ENCODE data around the gene WDR47.
"Not testable (repeated sequence)": the region's sequence is repeated elsewhere in the genome, so short reads cannot be mapped to it uniquely, and the experiment has no call there.

Gene WDR47

DNA sequence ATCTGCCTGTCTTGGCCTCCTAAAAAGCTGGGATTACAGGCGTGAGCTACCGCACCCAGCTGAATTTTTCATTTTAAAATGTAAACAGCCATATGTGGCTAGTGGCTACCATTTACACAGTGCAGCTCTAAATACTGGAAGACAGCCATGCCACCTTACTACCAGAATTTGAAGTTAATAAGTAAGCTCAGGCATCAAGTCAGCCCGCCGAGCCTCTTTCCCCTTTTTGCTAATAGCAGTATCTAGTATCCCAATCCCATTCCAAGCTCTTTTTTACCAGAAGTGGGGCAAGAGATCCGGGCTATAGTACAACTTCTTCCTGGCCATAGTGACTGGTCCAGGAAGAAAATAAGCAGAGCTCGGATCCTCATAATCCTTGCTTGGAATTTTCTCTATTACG is 18.8 kb upstream of the WDR47 start:
- Histone ChIP-seq H3F3A (ENCODE audit: low read depth) (no peaks in the 10 kb centered on the region), H3K4me3 (ENCODE audit: low read length, poor library complexity, severe bottlenecking) (no peak overlapping the region), H3K9ac (ENCODE audit: low read depth, low read length, poor library complexity, severe bottlenecking) (no peak overlapping the region), H3K27me3 (ENCODE audit: insufficient read depth, low read length, poor library complexity, severe bottlenecking) (no peaks in the 10 kb centered on the region), H3K4me2 (ENCODE audit: low read depth, low read length, poor library complexity, severe bottlenecking) (no peak overlapping the region), H2AFZ (ENCODE audit: low read length) (no peak overlapping the region), H3K36me3 (ENCODE audit: insufficient read depth, low read length) (peaks cover 4% of the 10 kb centered on the region; the same call in 1 of the 2 replicates), H4K20me1 (ENCODE audit: insufficient read depth, low read length, poor library complexity, severe bottlenecking) (no peaks in the 10 kb centered on the region), H3K79me2 (ENCODE audit: insufficient read depth, low read length) (no peaks in the 10 kb centered on the region), H3K4me1 (ENCODE audit: insufficient read depth, low read length, poor library complexity, severe bottlenecking) (no peaks in the 10 kb centered on the region), H3K9me3 (ENCODE audit: insufficient read depth, low read depth, low read length) (no peaks in the 10 kb centered on the region), H3K9me2 (replicated peaks; ENCODE audit: low read depth, low read length) (no peaks in the 10 kb centered on the region)
- TF ChIP-seq, protein P1, sequence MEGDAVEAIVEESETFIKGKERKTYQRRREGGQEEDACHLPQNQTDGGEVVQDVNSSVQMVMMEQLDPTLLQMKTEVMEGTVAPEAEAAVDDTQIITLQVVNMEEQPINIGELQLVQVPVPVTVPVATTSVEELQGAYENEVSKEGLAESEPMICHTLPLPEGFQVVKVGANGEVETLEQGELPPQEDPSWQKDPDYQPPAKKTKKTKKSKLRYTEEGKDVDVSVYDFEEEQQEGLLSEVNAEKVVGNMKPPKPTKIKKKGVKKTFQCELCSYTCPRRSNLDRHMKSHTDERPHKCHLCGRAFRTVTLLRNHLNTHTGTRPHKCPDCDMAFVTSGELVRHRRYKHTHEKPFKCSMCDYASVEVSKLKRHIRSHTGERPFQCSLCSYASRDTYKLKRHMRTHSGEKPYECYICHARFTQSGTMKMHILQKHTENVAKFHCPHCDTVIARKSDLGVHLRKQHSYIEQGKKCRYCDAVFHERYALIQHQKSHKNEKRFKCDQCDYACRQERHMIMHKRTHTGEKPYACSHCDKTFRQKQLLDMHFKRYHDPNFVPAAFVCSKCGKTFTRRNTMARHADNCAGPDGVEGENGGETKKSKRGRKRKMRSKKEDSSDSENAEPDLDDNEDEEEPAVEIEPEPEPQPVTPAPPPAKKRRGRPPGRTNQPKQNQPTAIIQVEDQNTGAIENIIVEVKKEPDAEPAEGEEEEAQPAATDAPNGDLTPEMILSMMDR (conservative IDR thresholded peaks at IDR 0.05; ENCODE audit: low read length) = no peak
- no peak for TF ChIP-seq EZH2phosphoT487 (IDR thresholded peaks at IDR 0.05; ENCODE audit: borderline replicate concordance)

DNA sequence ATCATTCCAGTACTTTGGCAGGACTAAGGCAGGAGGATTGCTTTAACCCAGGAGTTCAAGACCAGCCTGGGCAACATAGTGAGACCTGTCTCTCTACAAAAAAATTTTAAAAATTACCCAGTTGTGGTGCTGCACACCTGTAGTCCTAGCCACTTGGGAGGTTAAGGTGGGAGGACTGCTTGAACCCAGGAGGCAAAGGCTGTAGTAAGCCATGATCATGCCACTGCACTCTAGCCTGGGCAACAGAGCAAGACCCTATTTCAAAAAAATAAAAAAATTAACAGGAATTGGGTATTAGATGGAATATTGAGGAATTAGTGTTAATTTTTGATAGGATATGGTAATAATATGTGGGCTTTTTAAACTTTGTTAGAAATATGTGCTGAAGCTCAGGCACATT is 17.1 kb upstream of the WDR47 start:
- Histone ChIP-seq H3K9me3 (ENCODE audit: insufficient read depth, low read depth, low read length) (no peaks in the 10 kb centered on the region), H3F3A (ENCODE audit: low read depth) (no peaks in the 10 kb centered on the region), H3K4me1 (ENCODE audit: insufficient read depth, low read length, poor library complexity, severe bottlenecking) (no peaks in the 10 kb centered on the region), H3K79me2 (ENCODE audit: insufficient read depth, low read length) (no peaks in the 10 kb centered on the region), H2AFZ (ENCODE audit: low read length) (no peak overlapping the region), H3K27me3 (ENCODE audit: insufficient read depth, low read length, poor library complexity, severe bottlenecking) (no peaks in the 10 kb centered on the region), H3K36me3 (ENCODE audit: insufficient read depth, low read length) (peaks cover under 1% of the 10 kb centered on the region; the same call in 1 of the 2 replicates), H3K4me3 (ENCODE audit: low read length, poor library complexity, severe bottlenecking) (no peak overlapping the region), H3K9me2 (replicated peaks; ENCODE audit: low read depth, low read length) (no peaks in the 10 kb centered on the region), H3K9ac (ENCODE audit: low read depth, low read length, poor library complexity, severe bottlenecking) (no peak overlapping the region), H3K4me2 (ENCODE audit: low read depth, low read length, poor library complexity, severe bottlenecking) (no peak overlapping the region), H4K20me1 (ENCODE audit: insufficient read depth, low read length, poor library complexity, severe bottlenecking) (no peaks in the 10 kb centered on the region)
- no peak for TF ChIP-seq EZH2phosphoT487 (IDR thresholded peaks at IDR 0.05; ENCODE audit: borderline replicate concordance)
- TF ChIP-seq, protein P1 (conservative IDR thresholded peaks at IDR 0.05; ENCODE audit: low read length) = no peak

DNA sequence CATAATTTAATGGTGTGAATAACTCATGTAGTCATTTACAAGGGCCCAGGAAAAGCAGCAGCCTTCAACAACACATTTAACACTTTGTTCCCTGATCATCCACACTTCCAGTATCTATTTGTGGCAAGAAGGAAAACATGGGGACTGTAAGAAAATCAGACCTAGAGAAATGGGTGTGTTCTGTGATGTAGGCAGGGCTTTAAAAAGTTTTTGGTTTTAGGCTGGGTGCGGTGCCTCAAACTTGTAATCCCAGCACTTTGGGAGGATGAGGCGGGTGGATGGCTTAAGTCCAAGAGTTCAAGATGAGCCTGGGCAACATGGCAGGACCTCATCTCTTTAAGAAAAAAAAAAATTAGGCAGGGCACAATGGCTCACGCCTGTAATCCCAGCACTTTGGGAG is 14.2 kb upstream of the WDR47 start:
- no peaks in the 10 kb centered on the region for H3K9me3 ChIP-seq (ENCODE audit: insufficient read depth, low read depth, low read length)
- H3K4me3 ChIP-seq (ENCODE audit: low read length, poor library complexity, severe bottlenecking) = no peak overlapping the region
- TF ChIP-seq EZH2phosphoT487 (IDR thresholded peaks at IDR 0.05; ENCODE audit: borderline replicate concordance) = no peak
- TF ChIP-seq, protein P1 (conservative IDR thresholded peaks at IDR 0.05; ENCODE audit: low read length) = no peak
- H3K9me2 ChIP-seq (replicated peaks; ENCODE audit: low read depth, low read length) = no peaks in the 10 kb centered on the region
- no peak overlapping the region for H3K9ac ChIP-seq (ENCODE audit: low read depth, low read length, poor library complexity, severe bottlenecking)
- no peaks in the 10 kb centered on the region for H3K4me1 ChIP-seq (ENCODE audit: insufficient read depth, low read length, poor library complexity, severe bottlenecking)
- H3K4me2 ChIP-seq (ENCODE audit: low read depth, low read length, poor library complexity, severe bottlenecking) = no peak overlapping the region
- no peaks in the 10 kb centered on the region for H3K27me3 ChIP-seq (ENCODE audit: insufficient read depth, low read length, poor library complexity, severe bottlenecking)
- H4K20me1 ChIP-seq (ENCODE audit: insufficient read depth, low read length, poor library complexity, severe bottlenecking) = no peaks in the 10 kb centered on the region
- no peaks in the 10 kb centered on the region for H3K79me2 ChIP-seq (ENCODE audit: insufficient read depth, low read length)
- no peaks in the 10 kb centered on the region for H3K36me3 ChIP-seq (ENCODE audit: insufficient read depth, low read length)
- no peaks in the 10 kb centered on the region for H3F3A ChIP-seq (ENCODE audit: low read depth)
- no peak overlapping the region for H2AFZ ChIP-seq (ENCODE audit: low read length)

DNA sequence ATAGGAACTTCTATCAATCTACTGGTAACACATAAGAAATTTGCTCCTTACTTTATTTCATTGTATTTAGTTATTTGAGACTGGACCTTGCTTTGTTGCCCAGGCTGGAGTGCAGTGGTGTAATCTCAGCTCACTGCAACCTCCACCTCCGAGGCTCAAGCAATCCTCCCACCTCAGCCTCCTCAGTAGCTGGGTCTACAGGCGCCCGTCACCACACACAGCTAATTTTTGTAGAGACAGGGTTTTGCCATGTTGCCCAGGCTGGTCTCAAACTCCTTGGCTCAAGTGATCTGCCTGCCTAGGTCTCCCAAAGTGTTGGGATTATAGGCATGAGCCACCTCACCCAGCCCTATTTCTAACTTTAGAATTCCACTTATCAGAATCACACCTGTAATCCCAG is 10.2 kb upstream of the WDR47 start:
- not testable (repeated sequence) for H3K79me2 ChIP-seq (ENCODE audit: insufficient read depth, low read length); H2AFZ ChIP-seq (ENCODE audit: low read length); H3K4me1 ChIP-seq (ENCODE audit: insufficient read depth, low read length, poor library complexity, severe bottlenecking); H3K4me2 ChIP-seq (ENCODE audit: low read depth, low read length, poor library complexity, severe bottlenecking); H3K27me3 ChIP-seq (ENCODE audit: insufficient read depth, low read length, poor library complexity, severe bottlenecking); H3K9me3 ChIP-seq (ENCODE audit: insufficient read depth, low read depth, low read length); H4K20me1 ChIP-seq (ENCODE audit: insufficient read depth, low read length, poor library complexity, severe bottlenecking); H3F3A ChIP-seq (ENCODE audit: low read depth); H3K9ac ChIP-seq (ENCODE audit: low read depth, low read length, poor library complexity, severe bottlenecking); H3K36me3 ChIP-seq (ENCODE audit: insufficient read depth, low read length); H3K4me3 ChIP-seq (ENCODE audit: low read length, poor library complexity, severe bottlenecking); H3K9me2 ChIP-seq (replicated peaks; ENCODE audit: low read depth, low read length)

Data from Loucy (cell line).